Natural killer cell (primary cell): Measurements from ENCODE around the gene WNK2. TPM values are rescaled to one million over a fixed set of nuclear protein-coding genes. Genes with fewer than 3 reads are reported as not detected.
A peak's percentile ranks its signal among the peaks of the same experiment; 100 is the strongest.

Experiments used
- ATAC-seq, 3 donors: fragments of 150-1000 bp in 2 of 3; fragments of 200-7000 bp in 1 of 3; cut with Tn5 transposase; 1 replicate in 1 of 3; 2 replicates in 2 of 3; pipeline ENCODE4 v1.10.0; 2021; ENCODE audit warnings: mild to moderate bottlenecking in 2 of 3, moderate library complexity in 2 of 3
- DNase-seq, 2 donors: peaks; one replicate each; pipeline versions ENCODE4 v3.0.0 to v3.0.0-alpha.2; 2013 to 2021; ENCODE audit warnings: mixed read lengths in 1 of 2
- H3K27ac ChIP-seq: one replicate; pipeline ENCODE4 v1.5.1; 2013; ENCODE audit warnings: mild to moderate bottlenecking, low read length
- H3K27me3 ChIP-seq: one replicate; pipeline ENCODE4 v1.6.1; 2013; ENCODE audit warnings: low read length; ENCODE audit not compliant: control insufficient read depth, insufficient read depth
- H3K36me3 ChIP-seq: one replicate; pipeline ENCODE4 v1.6.1; 2013; ENCODE audit warnings: low read length; ENCODE audit not compliant: control insufficient read depth, insufficient read depth
- H3K4me1 ChIP-seq: one replicate; pipeline ENCODE4 v1.6.1; 2013; ENCODE audit warnings: low read length; ENCODE audit not compliant: control insufficient read depth, insufficient read depth
- H3K4me3 ChIP-seq: one replicate; pipeline ENCODE4 v1.5.1; 2013; ENCODE audit warnings: low read length
- H3K9me3 ChIP-seq: one replicate; pipeline ENCODE4 v1.6.1; 2013; ENCODE audit warnings: low read length; ENCODE audit not compliant: control insufficient read depth, insufficient read depth
- H3K27ac Mint-ChIP-seq, 2 donors: one replicate each; pipeline ENCODE4 v1.8.0; 2022; ENCODE audit warnings: mild to moderate bottlenecking in 2 of 2, mixed read lengths in 2 of 2, moderate library complexity in 1 of 2
- H3K27me3 Mint-ChIP-seq, 2 donors: one replicate each; pipeline ENCODE4 v1.8.0; 2022; ENCODE audit warnings: low read depth in 2 of 2, mixed read lengths in 2 of 2
- H3K36me3 Mint-ChIP-seq: one replicate; pipeline ENCODE4 v1.8.0; 2022; ENCODE audit warnings: mixed read lengths
- H3K4me1 Mint-ChIP-seq, 2 donors: one replicate each; pipeline ENCODE4 v1.8.0; 2022; ENCODE audit warnings: mixed read lengths in 2 of 2
- H3K4me3 Mint-ChIP-seq: one replicate; pipeline ENCODE4 v1.8.0; 2022; ENCODE audit warnings: mild to moderate bottlenecking, moderate library complexity, mixed read lengths
- H3K9me3 Mint-ChIP-seq, 2 donors: one replicate each; pipeline ENCODE4 v1.8.0; 2022; ENCODE audit warnings: mixed read lengths in 2 of 2
- CTCF ChIP-seq: fragments of 200-600 bp; IDR thresholded peaks from one replicate; pipeline ENCODE4 v1.8.0; 2022; ENCODE audit warnings: antibody characterized with exemption
- WGBS: methylation state at CpG from one replicate; pipeline ENCODE4 v1.1.7; 2013; ENCODE audit warnings: missing lambda C conversion rate; ENCODE audit not compliant: insufficient coverage; 5-methylcytosine and 5-hydroxymethylcytosine counted together
- intact Hi-C: fragments of 100-400 bp; cut with micrococcal nuclease; formaldehyde crosslinking; loops from one replicate; pipeline ENCODE4 v1.14.2; 2022
- total RNA-seq, 4 donors: library from RNA; stranded (reverse); fragments of 120-200 nt in 1 of 4; gene quantifications; one replicate each; pipeline versions ENCODE4 v1.2.3 to v1.2.4, GENCODE V29; 2013 to 2022

WNK2 gene
- total RNA-seq, 3 donors from 2014 or later (not counting 1 experiment from before 2014, with no cell fraction given) = 0.25 TPM; not detected in 2

- no peak overlapping the region for H3K4me3 ChIP-seq
- H3K4me1 ChIP-seq = peaks cover 5% of the 10 kb centered on the region
- H3K4me1 Mint-ChIP-seq = peaks cover 0 to 6% of the 10 kb centered on the region in 2 donors
- H3K27me3 Mint-ChIP-seq = no peaks in the 10 kb centered on the region
- no peaks in the 10 kb centered on the region for H3K36me3 ChIP-seq
- 23% methylated on average over 19 of the region's 19 CpGs for WGBS
- DNase-seq (peak; percentile 68 to 81), ATAC-seq (peak; percentile 90 to 99 (median 98))
- H3K27ac ChIP-seq = no peak overlapping the region
- intact Hi-C loops = loop anchor here (2.0 to 10.0 kb wide), 3 partner anchors 143 to 803 kb away; no protein-coding TSS in a partner anchor
- no peaks in the 10 kb centered on the region for H3K27me3 ChIP-seq
- H3K4me3 Mint-ChIP-seq = no peak overlapping the region
- H3K9me3 ChIP-seq = no peaks in the 10 kb centered on the region
- peak; percentile 92 for TF ChIP-seq CTCF
- no peak overlapping the region for H3K27ac Mint-ChIP-seq
- no peaks in the 10 kb centered on the region for H3K9me3 Mint-ChIP-seq
- H3K36me3 Mint-ChIP-seq = no peaks in the 10 kb centered on the region
Observed at GRCh38 chr9:93159601-93160471, 24.1 kb upstream of the WNK2 start.

DNA sequence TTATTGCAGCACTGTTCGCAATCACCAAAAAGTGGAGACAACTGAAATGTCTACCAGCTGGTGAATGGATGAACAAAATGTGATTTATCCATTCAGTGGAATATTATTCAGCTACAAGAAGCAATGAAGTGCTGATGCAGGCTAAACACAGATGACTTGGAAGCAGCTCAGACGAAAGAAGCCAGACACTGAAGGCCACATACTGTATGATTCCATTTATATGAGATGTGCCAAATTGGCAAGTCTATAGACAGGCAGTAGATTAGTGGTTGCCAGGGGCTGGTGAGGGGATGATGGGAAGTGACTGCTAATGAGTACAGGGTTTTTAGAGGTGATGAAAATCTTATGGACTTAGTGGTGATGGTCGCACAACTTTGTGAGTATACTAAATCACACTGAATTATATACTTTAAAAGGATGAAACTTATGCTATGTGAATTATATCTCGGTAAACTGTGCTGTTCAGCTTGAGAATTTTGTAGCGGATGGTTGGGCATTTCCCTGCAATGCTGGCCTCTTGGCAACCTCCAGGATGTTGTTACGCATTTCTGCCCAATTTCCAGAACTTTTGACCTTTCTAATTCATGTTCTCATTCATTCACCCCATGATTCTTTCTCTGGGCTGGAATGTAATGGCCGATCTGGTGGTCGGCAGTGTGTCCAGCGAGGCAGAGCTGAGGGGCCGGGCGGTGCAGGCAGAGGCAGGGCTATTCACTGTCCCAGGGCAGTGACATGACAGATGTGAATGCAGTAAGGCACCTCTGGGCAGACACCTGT is 22.0 kb upstream of the WNK2 start:
- DNase-seq = no peak
- no peaks in the 10 kb centered on the region for H3K9me3 Mint-ChIP-seq
- 88% methylated on average over 10 of the region's 11 CpGs for WGBS
- Histone ChIP-seq H3K36me3 (no peaks in the 10 kb centered on the region), H3K27ac (no peak overlapping the region), H3K27me3 (no peaks in the 10 kb centered on the region), H3K4me3 (no peak overlapping the region), H3K9me3 (no peaks in the 10 kb centered on the region), H3K4me1 (peaks cover 5% of the 10 kb centered on the region)
- intact Hi-C loops = loop anchor here (2.0 kb wide), 1 partner anchor 801 kb away; no protein-coding TSS in a partner anchor
- no peak for ATAC-seq
- TF ChIP-seq CTCF = no peak
- H3K27me3 Mint-ChIP-seq = peaks cover 0 to 5% of the 10 kb centered on the region in 2 donors
- H3K4me3 Mint-ChIP-seq = no peak overlapping the region
- H3K4me1 Mint-ChIP-seq = peaks cover 0 to 6% of the 10 kb centered on the region in 2 donors
- no peak overlapping the region for H3K27ac Mint-ChIP-seq
- H3K36me3 Mint-ChIP-seq = no peaks in the 10 kb centered on the region

- no peak for DNase-seq
- Histone ChIP-seq H3K27me3 (no peaks in the 10 kb centered on the region), H3K36me3 (no peaks in the 10 kb centered on the region), H3K27ac (no peak overlapping the region), H3K4me1 (peaks cover 5% of the 10 kb centered on the region), H3K4me3 (no peak overlapping the region), H3K9me3 (no peaks in the 10 kb centered on the region)
- Mint-ChIP-seq H3K4me3 (no peak overlapping the region), H3K36me3 (no peaks in the 10 kb centered on the region), H3K27me3 (peaks cover 0 to 5% of the 10 kb centered on the region in 2 donors), H3K9me3 (no peaks in the 10 kb centered on the region), H3K27ac (no peak overlapping the region), H3K4me1 (peaks cover 0 to 6% of the 10 kb centered on the region in 2 donors)
- ATAC-seq = no peak
- WGBS = 89% methylated on average over 13 of the region's 13 CpGs
- intact Hi-C loops = no loop called here
- TF ChIP-seq CTCF = no peak
Observed at GRCh38 chr9:93164085-93164484, 19.9 kb upstream of the WNK2 start.
